Ishikawa (cell line): Measurements from ENCODE around the gene AKAIN1.

Experiments
- CREB1 ChIP-seq: IDR thresholded peaks from 2 replicates; pipeline ENCODE4 v1.6.1; 2012; ENCODE audit warnings: low read depth
- EGR1 ChIP-seq: IDR thresholded peaks from 2 replicates; pipeline ENCODE4 v1.6.1; 2012
- EP300 ChIP-seq: IDR thresholded peaks from 2 replicates; pipeline ENCODE4 v1.6.1; 2012; ENCODE audit warnings: borderline replicate concordance
- FOXM1 ChIP-seq: IDR thresholded peaks from 2 replicates; pipeline ENCODE4 v1.6.1; 2012; ENCODE audit warnings: low read depth, borderline replicate concordance
- MAX ChIP-seq: IDR thresholded peaks from 2 replicates; pipeline ENCODE4 v1.6.1; 2012
- RAD21 ChIP-seq: IDR thresholded peaks from 2 replicates; pipeline ENCODE4 v1.6.1; 2012; ENCODE audit warnings: low read depth
- REST ChIP-seq: IDR thresholded peaks from 2 replicates; pipeline ENCODE4 v1.6.1; 2012; ENCODE audit warnings: low read depth, mild to moderate bottlenecking
- TAF1 ChIP-seq: IDR thresholded peaks from 2 replicates; pipeline ENCODE4 v1.6.1; 2012; ENCODE audit warnings: low read depth, mild to moderate bottlenecking

- TF ChIP-seq EP300 (no peak), TAF1 (no peak), REST (no peak), CREB1 (no peak), MAX (no peak), RAD21 (no peak), EGR1 (no peak), FOXM1 (no peak)
Observed at GRCh38 chr18:5110266-5110665, 86.8 kb downstream of the AKAIN1 start.
